ENCODE results near the gene ZNF430.

The ZNF430 gene

GRCh38 chr19:21028969-21029268, 8.5 kb downstream of the ZNF430 start:
- H3K36me3 ChIP-seq: peaks cover 0 to 42% (median 35%) of the 10 kb centered on the region in 3 donors
- H3K4me1 ChIP-seq: no peaks in the 10 kb centered on the region
- no peak overlapping the region for H3K27ac ChIP-seq
- no peak for TF ChIP-seq CTCF (IDR thresholded peaks at IDR 0.05)
- H3K9me3 ChIP-seq: no peaks in the 10 kb centered on the region
- H3K4me3 ChIP-seq: no peak overlapping the region
- DNase-seq: no peak
- intact Hi-C loops (cut with DNase I; ENCODE audit: low total_unique reads): no loop called here
- H3K27me3 ChIP-seq: no peaks in the 10 kb centered on the region

GRCh38 chr19:21045028-21045427, 24.6 kb downstream of the ZNF430 start:
- Histone ChIP-seq H3K36me3 (peaks cover 43 to 80% (median 70%) of the 10 kb centered on the region in 3 donors), H3K9me3 (peaks cover 0 to 28% (median 14%) of the 10 kb centered on the region in 3 donors), H3K27me3 (no peaks in the 10 kb centered on the region), H3K4me1 (no peaks in the 10 kb centered on the region), H3K27ac (no peak overlapping the region), H3K4me3 (no peak overlapping the region)
- no peak for DNase-seq
- no peak for TF ChIP-seq CTCF (IDR thresholded peaks at IDR 0.05)
- intact Hi-C loops (cut with DNase I; ENCODE audit: low total_unique reads): no loop called here

GRCh38 chr19:21046489-21046888, 26.0 kb downstream of the ZNF430 start:
- peaks cover 0 to 34% (median 14%) of the 10 kb centered on the region in 3 donors for H3K9me3 ChIP-seq
- no peak overlapping the region for H3K4me3 ChIP-seq
- no peak for DNase-seq
- TF ChIP-seq CTCF (IDR thresholded peaks at IDR 0.05): no peak
- peaks cover 51 to 82% (median 76%) of the 10 kb centered on the region in 3 donors for H3K36me3 ChIP-seq
- no peaks in the 10 kb centered on the region for H3K27me3 ChIP-seq
- intact Hi-C loops (cut with DNase I; ENCODE audit: low total_unique reads): no loop called here
- no peaks in the 10 kb centered on the region for H3K4me1 ChIP-seq
- no peak overlapping the region for H3K27ac ChIP-seq

GRCh38 chr19:21047716-21048115, 27.3 kb downstream of the ZNF430 start:
- Histone ChIP-seq H3K4me1 (no peaks in the 10 kb centered on the region), H3K27ac (no peak overlapping the region), H3K36me3 (peaks cover 49 to 82% (median 78%) of the 10 kb centered on the region in 3 donors), H3K9me3 (peaks cover 0 to 47% (median 14%) of the 10 kb centered on the region in 3 donors), H3K27me3 (no peaks in the 10 kb centered on the region), H3K4me3 (no peak overlapping the region)
- DNase-seq: no peak
- intact Hi-C loops (cut with DNase I; ENCODE audit: low total_unique reads): no loop called here
- no peak for TF ChIP-seq CTCF (IDR thresholded peaks at IDR 0.05)

GRCh38 chr19:21052902-21053301, 32.4 kb downstream of the ZNF430 start:
- no peak for DNase-seq
- H3K27me3 ChIP-seq: no peaks in the 10 kb centered on the region
- no peaks in the 10 kb centered on the region for H3K4me1 ChIP-seq
- intact Hi-C loops (cut with DNase I; ENCODE audit: low total_unique reads): no loop called here
- H3K36me3 ChIP-seq: peaks cover 60 to 91% (median 82%) of the 10 kb centered on the region in 3 donors
- H3K27ac ChIP-seq: no peak overlapping the region
- H3K4me3 ChIP-seq: no peak overlapping the region
- no peak for TF ChIP-seq CTCF (IDR thresholded peaks at IDR 0.05)
- H3K9me3 ChIP-seq: peaks cover 0 to 68% (median 10%) of the 10 kb centered on the region in 3 donors

- Histone ChIP-seq H3K4me1 (no peaks in the 10 kb centered on the region), H3K9me3 (peaks cover 0 to 31% (median 0%) of the 10 kb centered on the region in 3 donors), H3K4me3 (no peak overlapping the region), H3K27me3 (no peaks in the 10 kb centered on the region), H3K36me3 (peaks cover 25 to 53% (median 37%) of the 10 kb centered on the region in 3 donors), H3K27ac (no peak overlapping the region)
- no peak for TF ChIP-seq CTCF (IDR thresholded peaks at IDR 0.05)
- intact Hi-C loops (cut with DNase I; ENCODE audit: low total_unique reads): no loop called here
- DNase-seq: no peak
Observed at GRCh38 chr19:21065336-21065735, 44.9 kb downstream of the ZNF430 start.
